ENCODE results near the gene ARFIP1. TPM values are rescaled to one million over a fixed set of nuclear protein-coding genes. Genes with fewer than 3 reads are reported as not detected.

Gene ARFIP1
- total RNA-seq, 1 experiment from 2014 or later: 32.7 TPM

- no peaks in the 10 kb centered on the region for H3K36me3 ChIP-seq (ENCODE audit: control insufficient read depth in 1 of 2, insufficient read depth in 2 of 2, low read length in 2 of 2)
- DNase-seq (ENCODE audit: low read depth, low spot score) (no peak), ATAC-seq (no peak)
- no peak overlapping the region for H3K4me3 ChIP-seq (replicated peaks in 1 of 2; ENCODE audit: low read depth in 1 of 2, low read length in 2 of 2)
- ChIA-PET POLR2A (no interaction called here), RAD21 (ENCODE audit: low non-redundant PET in 1 of 2, low total read pairs in 2 of 2, uncharacterized antibody in 2 of 2, unreplicated experiment in 2 of 2) (no interaction called here), CTCF (no interaction called here)
- H3K9me2 ChIP-seq (ENCODE audit: insufficient read depth): no peaks in the 10 kb centered on the region
- intact Hi-C loops (cut with micrococcal nuclease): no loop called here
- no peaks in the 10 kb centered on the region for H3K27me3 ChIP-seq (ENCODE audit: insufficient read depth, low read length)
- H3K9me3 ChIP-seq (ENCODE audit: control insufficient read depth in 1 of 2, insufficient read depth in 1 of 2, low read depth in 1 of 2, low read length in 2 of 2): no peaks in the 10 kb centered on the region
- H3K4me1 ChIP-seq (ENCODE audit: control insufficient read depth in 1 of 2, insufficient read depth in 2 of 2, low read length in 2 of 2): peaks cover 5 to 11% of the 10 kb centered on the region in 2 experiments; a peak in 3 of 4 replicates
- no peak overlapping the region for H3K9ac ChIP-seq (ENCODE audit: low read length)
- TF ChIP-seq ZBTB33 (IDR thresholded peaks at IDR 0.05; ENCODE audit: extremely low read depth, insufficient replicate concordance, low read length): no peak
- no peak for TF ChIP-seq EZH2 (IDR thresholded peaks at IDR 0.05)
- TF ChIP-seq SIN3A (IDR thresholded peaks at IDR 0.05; ENCODE audit: low read depth): no peak
- no peak for TF ChIP-seq RAD21 (IDR thresholded peaks at IDR 0.05; ENCODE audit: low read depth)
- TF ChIP-seq EZH2phosphoT487 (IDR thresholded peaks at IDR 0.05; ENCODE audit: borderline replicate concordance): no peak
- no peak for TF ChIP-seq POLR2AphosphoS5 (IDR thresholded peaks at IDR 0.05; ENCODE audit: low read depth, low read length)
- TF ChIP-seq MAX (IDR thresholded peaks at IDR 0.05): no peak
- TF ChIP-seq ATF3 (IDR thresholded peaks at IDR 0.05): no peak
- TF ChIP-seq CEBPB (IDR thresholded peaks at IDR 0.05; ENCODE audit: low read depth): no peak
- TF ChIP-seq ZFX (IDR thresholded peaks at IDR 0.05): no peak
- TF ChIP-seq CBX3 (IDR thresholded peaks at IDR 0.05; ENCODE audit: low read depth): no peak
- no peak for TF ChIP-seq ZNF274 (IDR thresholded peaks at IDR 0.05; ENCODE audit: low read depth, low read length)
- TF ChIP-seq EGR1 (IDR thresholded peaks at IDR 0.05; ENCODE audit: low read depth): no peak
- BruUV-seq (replicated peaks): no TSS peak
- no peak overlapping the region for H2AFZ ChIP-seq (ENCODE audit: low read depth, low read length, poor library complexity, severe bottlenecking)
- no peaks in the 10 kb centered on the region for H4K20me1 ChIP-seq (ENCODE audit: insufficient read depth)
- no peak overlapping the region for H3K4me2 ChIP-seq (ENCODE audit: low read length)
- no peaks in the 10 kb centered on the region for H3K79me2 ChIP-seq (ENCODE audit: insufficient read depth, low read length)
- no peak overlapping the region for H3K27ac ChIP-seq (ENCODE audit: low read depth, low read length)
Measured at GRCh38 chr4:152773953-152774352, 5.8 kb upstream of the ARFIP1 start.
